GM10266 (cell line): ENCODE measurements around the gene SHISA6.

Experiments
- DNase-seq: peaks from one replicate; pipeline ENCODE4 v3.0.0; 2012; ENCODE audit errors: extremely low spot score
- TF ChIP-seq, protein P1 (sequence below): IDR thresholded peaks from 2 replicates; pipeline ENCODE4 v1.5.1; 2012; ENCODE audit warnings: mild to moderate bottlenecking, low read depth; ENCODE audit not compliant: control insufficient read depth, insufficient read depth; ENCODE audit errors: missing control alignments

SHISA6 gene

DNA sequence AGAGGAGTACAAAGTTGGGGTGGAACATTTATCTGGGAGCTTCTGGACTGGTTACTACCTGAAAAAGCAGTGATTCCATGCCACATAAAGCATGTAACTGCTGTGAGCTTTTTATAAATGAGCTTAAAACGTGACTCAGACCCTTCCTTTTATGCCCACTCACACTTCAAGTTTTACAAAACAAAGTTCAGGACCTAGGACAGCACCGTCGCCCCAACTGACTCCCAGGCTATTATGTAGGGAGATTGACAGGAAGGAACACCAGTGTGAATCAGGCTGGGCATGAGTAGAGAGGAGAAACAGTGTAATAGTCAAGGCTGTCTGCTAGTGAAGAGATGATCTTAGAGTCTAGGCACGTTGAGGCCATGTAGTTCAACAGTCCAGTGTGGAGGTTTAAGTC, 265.6 kb downstream of the SHISA6 start:
- TF ChIP-seq, protein P1, sequence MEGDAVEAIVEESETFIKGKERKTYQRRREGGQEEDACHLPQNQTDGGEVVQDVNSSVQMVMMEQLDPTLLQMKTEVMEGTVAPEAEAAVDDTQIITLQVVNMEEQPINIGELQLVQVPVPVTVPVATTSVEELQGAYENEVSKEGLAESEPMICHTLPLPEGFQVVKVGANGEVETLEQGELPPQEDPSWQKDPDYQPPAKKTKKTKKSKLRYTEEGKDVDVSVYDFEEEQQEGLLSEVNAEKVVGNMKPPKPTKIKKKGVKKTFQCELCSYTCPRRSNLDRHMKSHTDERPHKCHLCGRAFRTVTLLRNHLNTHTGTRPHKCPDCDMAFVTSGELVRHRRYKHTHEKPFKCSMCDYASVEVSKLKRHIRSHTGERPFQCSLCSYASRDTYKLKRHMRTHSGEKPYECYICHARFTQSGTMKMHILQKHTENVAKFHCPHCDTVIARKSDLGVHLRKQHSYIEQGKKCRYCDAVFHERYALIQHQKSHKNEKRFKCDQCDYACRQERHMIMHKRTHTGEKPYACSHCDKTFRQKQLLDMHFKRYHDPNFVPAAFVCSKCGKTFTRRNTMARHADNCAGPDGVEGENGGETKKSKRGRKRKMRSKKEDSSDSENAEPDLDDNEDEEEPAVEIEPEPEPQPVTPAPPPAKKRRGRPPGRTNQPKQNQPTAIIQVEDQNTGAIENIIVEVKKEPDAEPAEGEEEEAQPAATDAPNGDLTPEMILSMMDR = no peak
- DNase-seq = no peak

DNA sequence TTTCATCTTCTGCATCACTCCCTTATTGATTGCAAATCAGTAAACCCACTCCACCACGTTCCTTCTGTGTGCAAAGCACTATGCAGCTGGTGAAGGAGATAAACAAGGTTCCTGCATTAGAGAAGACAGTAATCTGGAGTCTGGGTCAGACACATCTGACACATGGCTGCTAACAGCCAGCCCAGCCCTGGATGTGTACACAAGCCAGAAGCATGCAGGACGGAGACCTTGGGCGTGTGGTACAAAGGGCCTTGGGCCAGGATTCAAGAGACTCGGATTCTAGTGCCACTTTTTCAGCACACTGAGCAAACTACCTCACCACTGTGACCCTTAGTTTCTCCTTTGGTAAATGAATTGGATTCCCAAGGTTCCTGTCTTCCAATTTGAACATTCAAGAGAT, 270.7 kb downstream of the SHISA6 start:
- DNase-seq = no peak
- TF ChIP-seq, protein P1 = no peak

GRCh38 chr17:11514565-11514964, 273.6 kb downstream of the SHISA6 start:
- no peak for DNase-seq
- TF ChIP-seq, protein P1 = no peak

DNA sequence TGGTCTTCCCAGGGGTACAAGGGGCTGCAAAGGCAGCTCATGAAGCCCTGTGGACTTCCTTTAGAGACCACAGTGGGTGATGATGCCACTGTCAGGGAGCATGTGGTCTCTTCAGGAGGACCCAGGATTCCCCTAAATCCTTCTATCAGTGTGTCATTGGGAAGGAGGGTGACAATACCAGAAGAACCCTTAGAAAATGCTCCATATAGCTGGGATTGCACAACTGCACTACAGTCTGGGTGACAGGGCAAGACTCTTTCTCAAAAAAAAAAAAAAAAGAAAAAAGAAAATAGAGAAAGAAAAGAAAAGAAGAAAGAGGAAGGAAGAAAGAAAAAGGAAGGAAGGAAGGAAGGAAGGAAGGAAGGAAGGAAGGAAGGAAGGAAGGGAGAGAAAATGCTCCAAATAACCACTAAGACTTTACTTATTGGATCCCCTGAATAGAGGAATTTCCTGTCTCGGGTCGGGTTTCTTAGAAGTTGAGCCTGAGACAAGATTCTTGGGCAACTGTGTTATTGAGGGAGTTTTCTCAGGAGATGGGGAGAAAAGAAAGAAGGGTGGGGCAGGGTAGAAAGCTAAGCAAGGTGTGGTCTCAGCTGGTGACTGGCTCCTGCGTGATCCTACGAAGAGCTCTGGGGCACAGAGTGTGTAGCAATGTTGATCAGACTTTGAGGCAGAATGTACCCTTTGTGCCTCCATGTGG, 274.1 kb downstream of the SHISA6 start:
- no peak for DNase-seq
- TF ChIP-seq, protein P1 = no peak

GRCh38 chr17:11515901-11516300, 274.9 kb downstream of the SHISA6 start:
- TF ChIP-seq, protein P1 = no peak

DNA sequence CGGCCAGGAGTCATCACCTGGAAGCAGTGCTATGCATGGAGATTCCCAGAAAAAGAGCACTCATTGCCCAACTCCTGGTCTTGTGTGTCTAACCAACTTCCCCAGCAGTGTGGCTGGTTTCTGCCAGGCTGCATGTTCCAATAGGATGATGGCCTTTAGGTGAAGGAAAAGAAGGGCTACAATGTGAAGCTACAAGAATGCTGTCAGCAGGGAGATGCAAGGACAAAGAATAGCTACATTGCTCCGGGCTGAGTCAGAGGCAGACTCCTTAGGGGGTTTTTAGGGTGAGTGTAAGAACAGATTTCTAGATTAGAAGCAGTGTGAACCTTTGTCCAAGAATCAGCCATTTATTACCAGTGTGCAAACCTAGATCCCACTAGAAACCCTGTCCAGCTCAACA, 294.2 kb downstream of the SHISA6 start:
- TF ChIP-seq, protein P1 = no peak

More at GRCh38 chr17:11515901-11516300, 274.9 kb downstream of the SHISA6 start:
- DNase-seq = no peak

DNA sequence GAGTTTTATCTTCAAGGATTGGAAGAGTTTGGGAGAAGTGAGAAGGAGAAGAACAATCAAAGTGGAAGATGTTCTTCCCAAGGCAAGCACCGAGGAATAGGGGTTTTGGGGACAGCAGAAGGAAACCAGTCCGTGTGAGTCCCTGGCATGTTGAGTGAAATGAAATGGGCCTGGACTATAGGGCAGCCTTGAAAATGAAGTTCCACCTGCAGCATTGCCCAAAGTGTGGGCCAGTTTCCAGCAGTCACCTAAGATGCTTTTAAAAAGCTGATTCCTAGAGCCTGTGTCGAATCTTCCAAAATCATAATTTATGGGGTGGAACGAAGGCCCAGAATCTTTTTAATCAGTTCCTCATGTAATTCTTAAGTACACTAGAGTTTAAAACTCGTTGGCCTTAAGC, 297.4 kb downstream of the SHISA6 start:
- no peak for DNase-seq

More for the DNA sequence above, 294.2 kb downstream of the SHISA6 start:
- DNase-seq = no peak

More for the DNA sequence above, 297.4 kb downstream of the SHISA6 start:
- TF ChIP-seq, protein P1 = no peak
